H9 (cell line): ENCODE measurements around the gene SCFD2. TPM values are rescaled to one million over a fixed set of nuclear protein-coding genes. Genes with fewer than 3 reads are reported as not detected.

ENCODE experiments used
- DNase-seq: peaks from one replicate; pipeline ENCODE4 v3.0.0-alpha.2; 2017
- H2AFZ ChIP-seq: one replicate; pipeline ENCODE4 v1.6.1; 2013; ENCODE audit warnings: mild to moderate bottlenecking, low read length, control low read depth, moderate library complexity
- H2AK5ac ChIP-seq: 2 replicates; pipeline ENCODE4 v1.6.1; 2013; ENCODE audit warnings: low read length, control low read depth, mixed read lengths; ENCODE audit not compliant: insufficient read length
- H2BK120ac ChIP-seq: one replicate; pipeline ENCODE4 v1.6.1; 2013; ENCODE audit warnings: low read depth, mild to moderate bottlenecking, low read length, control low read depth, inconsistent platforms; ENCODE audit not compliant: poor library complexity, severe bottlenecking
- H2BK12ac ChIP-seq: 2 replicates; pipeline ENCODE4 v1.6.1; 2013; ENCODE audit warnings: low read length, control low read depth, mixed read lengths, low read depth; ENCODE audit not compliant: insufficient read length
- H2BK15ac ChIP-seq: 2 replicates; pipeline ENCODE4 v1.6.1; 2013; ENCODE audit warnings: low read depth, low read length, control low read depth
- H2BK20ac ChIP-seq: one replicate; pipeline ENCODE4 v1.6.1; 2013; ENCODE audit warnings: low read depth, mild to moderate bottlenecking, low read length, control low read depth, inconsistent platforms; ENCODE audit not compliant: poor library complexity, severe bottlenecking
- H2BK5ac ChIP-seq: 2 replicates; pipeline ENCODE4 v1.6.1; 2013; ENCODE audit warnings: low read length, control low read depth, mixed read lengths; ENCODE audit not compliant: insufficient read length
- H3K14ac ChIP-seq: 2 replicates; pipeline ENCODE4 v1.6.1; 2013; ENCODE audit warnings: low read length, control low read depth; ENCODE audit not compliant: insufficient read depth
- H3K18ac ChIP-seq: 2 replicates; pipeline ENCODE4 v1.6.1; 2013; ENCODE audit warnings: low read depth, mild to moderate bottlenecking, mixed read lengths, low read length, control low read depth; ENCODE audit not compliant: insufficient read length
- H3K23ac ChIP-seq: 2 replicates; pipeline ENCODE4 v1.6.1; 2013; ENCODE audit warnings: low read length, control low read depth, mixed read lengths, low read depth; ENCODE audit not compliant: insufficient read length
- H3K23me2 ChIP-seq: 2 replicates; pipeline ENCODE4 v1.6.1; 2013; ENCODE audit warnings: low read depth, mild to moderate bottlenecking, mixed read lengths, low read length, control low read depth; ENCODE audit not compliant: insufficient read length, poor library complexity, severe bottlenecking
- H3K27ac ChIP-seq: 2 replicates; pipeline ENCODE4 v1.5.1; 2013; ENCODE audit warnings: low read length, control low read depth, mixed read lengths, low read depth; ENCODE audit not compliant: insufficient read length
- H3K27me3 ChIP-seq: 2 replicates; pipeline ENCODE4 v1.6.1; 2013; ENCODE audit warnings: low read length, control low read depth, inconsistent platforms; ENCODE audit not compliant: insufficient read depth
- H3K4ac ChIP-seq: 2 replicates; pipeline ENCODE4 v1.6.1; 2013; ENCODE audit warnings: low read depth, mild to moderate bottlenecking, control low read depth, inconsistent platforms, low read length, moderate library complexity
- H3K4me1 ChIP-seq: 2 replicates; pipeline ENCODE4 v1.6.1; 2013; ENCODE audit warnings: low read length, control low read depth, inconsistent platforms; ENCODE audit not compliant: insufficient read depth
- H3K4me2 ChIP-seq: 2 replicates; pipeline ENCODE4 v1.6.1; 2013; ENCODE audit warnings: low read length, control low read depth, mixed read lengths; ENCODE audit not compliant: insufficient read length, insufficient read depth
- H3K56ac ChIP-seq: 2 replicates; pipeline ENCODE4 v1.6.1; 2013; ENCODE audit warnings: low read depth, mild to moderate bottlenecking, mixed read lengths, low read length, control low read depth; ENCODE audit not compliant: insufficient read length
- H3K79me1 ChIP-seq: 2 replicates; pipeline ENCODE4 v1.6.1; 2013; ENCODE audit warnings: low read depth, mild to moderate bottlenecking, moderate library complexity, low read length, control low read depth, inconsistent platforms; ENCODE audit not compliant: insufficient read depth, poor library complexity, severe bottlenecking
- H3K79me2 ChIP-seq: 2 replicates; pipeline ENCODE4 v1.6.1; 2013; ENCODE audit warnings: low read length, control low read depth, inconsistent platforms; ENCODE audit not compliant: insufficient read depth
- H3K9ac ChIP-seq: 2 replicates; pipeline ENCODE4 v1.6.1; 2013; ENCODE audit warnings: low read length, control low read depth, mixed read lengths; ENCODE audit not compliant: insufficient read length; ENCODE audit errors: extremely low read depth
- H3K9me3 ChIP-seq: one replicate; pipeline ENCODE4 v1.6.1; 2013; ENCODE audit warnings: low read depth, low read length, inconsistent platforms; ENCODE audit not compliant: control insufficient read depth
- H3T11ph ChIP-seq: one replicate; pipeline ENCODE4 v1.6.1; 2013; ENCODE audit warnings: mild to moderate bottlenecking, low read length, control low read depth, inconsistent platforms
- H4K20me1 ChIP-seq: one replicate; pipeline ENCODE4 v1.6.1; 2013; ENCODE audit not compliant: control insufficient read depth, insufficient read length, insufficient read depth
- H4K5ac ChIP-seq: 2 replicates; pipeline ENCODE4 v1.6.1; 2013; ENCODE audit warnings: low read depth, mild to moderate bottlenecking, mixed read lengths, low read length, control low read depth; ENCODE audit not compliant: insufficient read length
- H4K8ac ChIP-seq: replicated peaks from 2 replicates; pipeline ENCODE4 v1.6.1; 2013; ENCODE audit warnings: low read length, control low read depth, mixed read lengths, low read depth; ENCODE audit not compliant: insufficient read length
- H4K91ac ChIP-seq: 2 replicates; pipeline ENCODE4 v1.6.1; 2013; ENCODE audit warnings: low read depth, mild to moderate bottlenecking, moderate library complexity, mixed read lengths, low read length, control low read depth; ENCODE audit not compliant: insufficient read length
- H3K27ac Mint-ChIP-seq, 3 experiments: 2 replicates in 2 of 3; 3 replicates in 1 of 3; pipeline ENCODE4 v1.8.0; 2020 to 2021; ENCODE audit warnings: mixed read lengths in 3 of 3, mild to moderate bottlenecking in 1 of 3, moderate library complexity in 1 of 3
- H3K27me3 Mint-ChIP-seq: 2 replicates; pipeline ENCODE4 v1.8.0; 2021; ENCODE audit warnings: low read depth, mild to moderate bottlenecking, moderate library complexity, mixed read lengths
- H3K36me3 Mint-ChIP-seq, 3 experiments: 2 replicates in 2 of 3; 3 replicates in 1 of 3; pipeline ENCODE4 v1.8.0; 2020 to 2021; ENCODE audit warnings: low read depth in 3 of 3, mixed read lengths in 3 of 3; ENCODE audit not compliant: insufficient read depth in 1 of 3
- H3K4me1 Mint-ChIP-seq, 2 experiments: 2 replicates each; pipeline ENCODE4 v1.8.0; 2020; ENCODE audit warnings: mixed read lengths in 2 of 2
- H3K4me3 Mint-ChIP-seq, 2 experiments: 2 replicates in 1 of 2; 3 replicates in 1 of 2; pipeline ENCODE4 v1.8.0; 2020 to 2021; ENCODE audit warnings: mild to moderate bottlenecking in 2 of 2, mixed read lengths in 2 of 2, moderate library complexity in 1 of 2
- H3K9me3 Mint-ChIP-seq, 2 experiments: 2 replicates in 1 of 2; 3 replicates in 1 of 2; pipeline ENCODE4 v1.8.0; 2020; ENCODE audit warnings: mild to moderate bottlenecking in 2 of 2, mixed read lengths in 2 of 2, moderate library complexity in 1 of 2
- CTCF ChIP-seq: fragments of 200-600 bp; sonication (generic); conservative IDR thresholded peaks from 3 replicates; pipeline ENCODE4 v1.8.0; 2021; ENCODE audit warnings: antibody characterized with exemption, mild to moderate bottlenecking
- WGBS: extraction: QIAGEN DNeasy Blood & Tissue Kit; methylation state at CpG from one replicate; pipeline ENCODE4 v1.1.7; 2013; ENCODE audit warnings: missing lambda C conversion rate, low lambda C conversion rate, mixed read lengths; ENCODE audit not compliant: insufficient read length; ENCODE audit errors: extremely low coverage; 5-methylcytosine and 5-hydroxymethylcytosine counted together
- total RNA-seq: library from RNA; stranded (reverse); gene quantifications from 2 replicates; pipeline ENCODE4 v1.2.1, GENCODE V29; 2021

SCFD2 gene
- total RNA-seq, 1 experiment from 2014 or later, result 10.1 TPM

GRCh38 chr4:52954560-52955170 lies 411.2 kb downstream of the SCFD2 start:
- TF ChIP-seq CTCF, result no peak
- Histone ChIP-seq H4K91ac (no peak overlapping the region), H3K56ac (no peak overlapping the region), H3K4me1 (peaks cover 2% of the 10 kb centered on the region; the same call in 1 of the 2 replicates), H3K18ac (no peak overlapping the region), H3K27ac (no peak overlapping the region), H2BK15ac (no peak overlapping the region), H3K79me1 (no peaks in the 10 kb centered on the region), H3K4me2 (no peak overlapping the region), H2AFZ (no peak overlapping the region), H3T11ph (no peak overlapping the region), H3K9me3 (no peaks in the 10 kb centered on the region), H4K8ac (no peak overlapping the region), H2BK12ac (no peak overlapping the region), H3K4ac (no peak overlapping the region), H2AK5ac (no peak overlapping the region), H4K20me1 (no peaks in the 10 kb centered on the region), H3K23ac (no peak overlapping the region), H2BK5ac (no peak overlapping the region), H3K9ac (no peak overlapping the region), H3K79me2 (no peaks in the 10 kb centered on the region), H2BK20ac (no peak overlapping the region), H2BK120ac (no peak overlapping the region), H3K27me3 (no peaks in the 10 kb centered on the region), H3K23me2 (no peaks in the 10 kb centered on the region), H3K14ac (no peak overlapping the region), H4K5ac (no peak overlapping the region)
- no peaks in the 10 kb centered on the region for H3K36me3 Mint-ChIP-seq
- WGBS, result no CpG with 5 or more reads among the region's 6 CpGs
- H3K27ac Mint-ChIP-seq, result no peak overlapping the region; a peak in 1 of 7 replicates
- no peaks in the 10 kb centered on the region for H3K27me3 Mint-ChIP-seq
- H3K4me1 Mint-ChIP-seq, result peaks cover 23 to 30% of the 10 kb centered on the region in 2 experiments
- no peak overlapping the region for H3K4me3 Mint-ChIP-seq
- DNase-seq, result no peak
- H3K9me3 Mint-ChIP-seq, result no peaks in the 10 kb centered on the region
